HepG2 (cell line): Measurements from ENCODE around the gene CASP5. TPM values are rescaled to one million over a fixed set of nuclear protein-coding genes. Genes with fewer than 3 reads are reported as not detected.

Experiments
- AHR ChIP-seq: IDR thresholded peaks from 2 replicates; pipeline ENCODE4 v1.6.1; 2018; ENCODE audit warnings: missing genetic modification reagents, missing compliant biosample characterization
- ARID5B ChIP-seq: IDR thresholded peaks from 2 replicates; pipeline ENCODE4 v1.4.0; 2020; ENCODE audit warnings: mild to moderate bottlenecking, missing genetic modification reagents
- CEBPG ChIP-seq: IDR thresholded peaks from 2 replicates; pipeline ENCODE4 v1.6.1; 2016
- DMAP1 ChIP-seq: IDR thresholded peaks from 2 replicates; pipeline ENCODE4 v1.6.1; 2016
- FOXC1 ChIP-seq: sonication (generic); formaldehyde crosslinking; IDR thresholded peaks from 2 replicates; pipeline ENCODE4 v1.8.0; 2022; ENCODE audit warnings: mild to moderate bottlenecking, missing genetic modification reagents, borderline replicate concordance
- FOXP1 ChIP-seq, 2 experiments: fragments of 450-650 bp in 1 of 2; IDR thresholded peaks; 2 replicates each; pipeline ENCODE4 v1.6.1; 2017 to 2018; ENCODE audit warnings: antibody characterized with exemption in 1 of 2
- IRF2 ChIP-seq: IDR thresholded peaks from 2 replicates; pipeline ENCODE4 v1.6.1; 2018; ENCODE audit warnings: missing genetic modification reagents, missing compliant biosample characterization
- ISX ChIP-seq: sonication (generic); formaldehyde crosslinking; conservative IDR thresholded peaks from 2 replicates; pipeline ENCODE4 v1.5.0; 2020; ENCODE audit warnings: missing genetic modification reagents
- LBX2 ChIP-seq: sonication (generic); formaldehyde crosslinking; IDR thresholded peaks from 2 replicates; pipeline ENCODE4 v1.5.0; 2020; ENCODE audit warnings: missing genetic modification reagents, mild to moderate bottlenecking, borderline replicate concordance
- MED1 ChIP-seq: sonication (generic); formaldehyde crosslinking; IDR thresholded peaks from 2 replicates; pipeline ENCODE4 v1.4.0; 2020; ENCODE audit warnings: missing genetic modification reagents
- NCOA2 ChIP-seq: sonication (generic); formaldehyde crosslinking; IDR thresholded peaks from 2 replicates; pipeline ENCODE4 v1.8.0; 2022; ENCODE audit warnings: inconsistent platforms
- NFKBIZ ChIP-seq: IDR thresholded peaks from 2 replicates; pipeline ENCODE4 v1.6.1; 2018; ENCODE audit warnings: missing genetic modification reagents, missing compliant biosample characterization
- NR2F2 ChIP-seq: IDR thresholded peaks from 2 replicates; pipeline ENCODE4 v1.6.1; 2012; ENCODE audit warnings: low read depth, inconsistent platforms, borderline replicate concordance
- PITX1 ChIP-seq: sonication (generic); formaldehyde crosslinking; IDR thresholded peaks from 2 replicates; pipeline ENCODE4 v1.5.1; 2020; ENCODE audit warnings: mild to moderate bottlenecking, missing genetic modification reagents
- RXRB ChIP-seq: IDR thresholded peaks from 2 replicates; pipeline ENCODE4 v1.6.1; 2016; ENCODE audit warnings: borderline replicate concordance, missing genetic modification reagents, missing compliant biosample characterization
- SMARCC2 ChIP-seq: fragments of 450-650 bp; IDR thresholded peaks from 2 replicates; pipeline ENCODE4 v1.6.1; 2017; ENCODE audit warnings: antibody characterized with exemption, mild to moderate bottlenecking
- ZBTB14 ChIP-seq: sonication (generic); formaldehyde crosslinking; IDR thresholded peaks from 2 replicates; pipeline ENCODE4 v1.4.0; 2020; ENCODE audit warnings: missing genetic modification reagents
- ZGPAT ChIP-seq: IDR thresholded peaks from 2 replicates; pipeline ENCODE4 v1.6.1; 2016; ENCODE audit warnings: mild to moderate bottlenecking
- ZNF280B ChIP-seq: sonication (generic); formaldehyde crosslinking; IDR thresholded peaks from 2 replicates; pipeline ENCODE4 v1.5.0; 2020; ENCODE audit warnings: missing genetic modification reagents, mild to moderate bottlenecking, borderline replicate concordance
- ZNF317 ChIP-seq: sonication (generic); formaldehyde crosslinking; IDR thresholded peaks from 2 replicates; pipeline ENCODE4 v1.5.0; 2020; ENCODE audit warnings: mild to moderate bottlenecking, missing genetic modification reagents
- ZNF350 ChIP-seq: sonication (generic); formaldehyde crosslinking; IDR thresholded peaks from 2 replicates; pipeline ENCODE4 v1.4.0; 2020; ENCODE audit warnings: mild to moderate bottlenecking, low read depth, missing genetic modification reagents, borderline replicate concordance
- polyA plus RNA-seq, 8 experiments: library from polyadenylated mRNA; depleted of rRNA in 3 of 8; stranded (reverse) in 7 of 8; unstranded in 1 of 8; fragments of >200 nt; fragmentation: Illumina TruSeq in 4 of 8; extraction: Trizol in 4 of 8; gene quantifications; 2 replicates each; pipeline versions ENCODE4 v1.2.1 to v1.2.3, GENCODE V29; 2011 to 2016; ENCODE audit warnings: low read depth in 4 of 8, missing spikeins in 1 of 8, mixed read lengths in 1 of 8; ENCODE audit not compliant: insufficient read depth in 1 of 8
- total RNA-seq, 5 experiments: library from RNA; depleted of rRNA; stranded (reverse); fragments of >200 nt; fragmentation: Illumina TruSeq; extraction: Trizol; gene quantifications; 2 replicates each; pipeline ENCODE4 v1.2.3, GENCODE V29; 2016; ENCODE audit warnings: low read depth in 1 of 5

CASP5 gene
- total and polyA plus RNA-seq, 2 of the 13 experiments (the other 11 are each of a cell fraction or from before 2014, with no cell fraction given) = not detected

- TF ChIP-seq ZGPAT (CRISPR knock-in tag) (peak; percentile 74), LBX2 (no peak), DMAP1 (peak; percentile 52; the same call in 1 of the 2 replicates), SMARCC2 (no peak), CEBPG (peak; percentile 65), ISX (CRISPR knock-in tag) (no peak), ZNF280B (CRISPR knock-in tag) (no peak), IRF2 (peak; percentile 38; the same call in 1 of the 2 replicates), MED1 (peak; percentile 70), FOXP1 (IDR thresholded peaks at IDR 0.05) (peak; percentile 75; the same call in 1 of the 2 replicates), FOXP1 (CRISPR knock-in tag; IDR thresholded peaks at IDR 0.05) (peak; percentile 92), ARID5B (CRISPR knock-in tag) (peak; percentile 93), PITX1 (peak; percentile 60; the same call in 1 of the 2 replicates), ZNF350 (CRISPR knock-in tag) (peak; percentile 40; the same call in 1 of the 2 replicates), NR2F2 (peak; percentile 71), FOXC1 (CRISPR knock-in tag) (peak; percentile 42; the same call in 1 of the 2 replicates), ZNF317 (CRISPR knock-in tag) (no peak), AHR (CRISPR knock-in tag) (0 out of 2 replicates have a peak, but pooled peaks have one; percentile 50), NCOA2 (CRISPR knock-in tag) (peak; percentile 79), ZBTB14 (CRISPR knock-in tag) (no peak), NFKBIZ (CRISPR knock-in tag) (peak; percentile 70; the same call in 1 of the 2 replicates), RXRB (CRISPR knock-in tag) (peak; percentile 62)
These were observed 28.0 kb downstream of the CASP5 start (continued) for GRCh38 chr11:104995001-104995408.
